Neural progenitor cell (in vitro differentiated cells): ENCODE data around the gene GLIS1.

Experiments used
- EZH2 ChIP-seq: fragments of 200-600 bp; sonication (generic); IDR thresholded peaks from 2 replicates; pipeline ENCODE4 v1.6.1; 2017; ENCODE audit warnings: antibody characterized with exemption, mild to moderate bottlenecking, moderate library complexity
- EZH2phosphoT487 ChIP-seq: fragments of 200-600 bp; sonication (generic); IDR thresholded peaks from 2 replicates; pipeline ENCODE4 v1.6.1; 2017; ENCODE audit warnings: antibody characterized with exemption
- TF ChIP-seq, protein P1 (sequence below): fragments of 200-600 bp; sonication (generic); IDR thresholded peaks from 2 replicates; pipeline ENCODE4 v1.5.1; 2017; ENCODE audit warnings: antibody characterized with exemption, mild to moderate bottlenecking

- TF ChIP-seq, protein P1, sequence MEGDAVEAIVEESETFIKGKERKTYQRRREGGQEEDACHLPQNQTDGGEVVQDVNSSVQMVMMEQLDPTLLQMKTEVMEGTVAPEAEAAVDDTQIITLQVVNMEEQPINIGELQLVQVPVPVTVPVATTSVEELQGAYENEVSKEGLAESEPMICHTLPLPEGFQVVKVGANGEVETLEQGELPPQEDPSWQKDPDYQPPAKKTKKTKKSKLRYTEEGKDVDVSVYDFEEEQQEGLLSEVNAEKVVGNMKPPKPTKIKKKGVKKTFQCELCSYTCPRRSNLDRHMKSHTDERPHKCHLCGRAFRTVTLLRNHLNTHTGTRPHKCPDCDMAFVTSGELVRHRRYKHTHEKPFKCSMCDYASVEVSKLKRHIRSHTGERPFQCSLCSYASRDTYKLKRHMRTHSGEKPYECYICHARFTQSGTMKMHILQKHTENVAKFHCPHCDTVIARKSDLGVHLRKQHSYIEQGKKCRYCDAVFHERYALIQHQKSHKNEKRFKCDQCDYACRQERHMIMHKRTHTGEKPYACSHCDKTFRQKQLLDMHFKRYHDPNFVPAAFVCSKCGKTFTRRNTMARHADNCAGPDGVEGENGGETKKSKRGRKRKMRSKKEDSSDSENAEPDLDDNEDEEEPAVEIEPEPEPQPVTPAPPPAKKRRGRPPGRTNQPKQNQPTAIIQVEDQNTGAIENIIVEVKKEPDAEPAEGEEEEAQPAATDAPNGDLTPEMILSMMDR: no peak
- TF ChIP-seq EZH2 (no peak), EZH2phosphoT487 (no peak)
These were observed 85.8 kb downstream of the GLIS1 start for GRCh38 chr1:53653200-53653575.
